ENCODE data around the gene SERPINE1.
A peak's percentile ranks its signal among the peaks of the same experiment; 100 is the strongest.
"Not testable (repeated sequence)": the region's sequence is repeated elsewhere in the genome, so short reads cannot be mapped to it uniquely, and the experiment has no call there.

Gene SERPINE1

DNA sequence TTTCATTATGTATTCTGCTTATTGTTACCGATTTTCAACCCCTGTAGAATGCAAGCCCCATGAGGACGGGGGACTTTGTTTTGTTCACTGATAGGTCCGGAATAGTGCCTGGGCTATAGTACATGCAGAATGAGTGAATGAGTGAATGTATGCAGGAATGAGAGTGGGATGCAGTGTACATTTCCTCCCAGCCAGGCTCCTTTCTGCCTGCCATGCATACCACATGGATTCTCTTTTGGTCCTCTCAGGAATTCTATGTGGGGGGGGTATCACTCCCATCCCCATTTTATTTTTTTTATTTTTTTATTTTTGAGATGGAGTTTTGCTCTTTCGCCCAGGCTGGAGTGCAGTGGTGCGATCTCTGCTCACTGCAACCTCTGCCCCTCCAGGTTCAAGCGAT lies 24.9 kb upstream of the SERPINE1 start:
- DNase-seq: peak; percentile 50

DNA sequence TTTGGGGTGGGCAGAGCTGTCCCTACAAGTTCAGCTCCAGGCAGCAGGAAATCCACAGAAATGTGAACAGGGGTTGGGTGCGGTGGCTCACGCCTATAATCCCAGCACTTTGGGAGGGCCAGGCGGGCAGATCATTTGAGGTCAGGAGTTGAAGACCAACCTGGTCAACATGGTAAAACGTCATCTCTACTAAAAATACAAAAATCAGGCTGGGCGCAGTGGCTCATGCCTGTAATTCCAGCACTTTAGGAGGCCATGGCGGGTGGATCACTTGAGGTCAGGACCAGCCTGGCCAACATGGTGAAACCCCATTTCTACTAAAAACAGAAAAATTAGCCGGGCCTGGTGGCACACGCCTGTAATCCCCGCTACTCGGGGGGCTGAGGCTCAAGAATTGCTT lies 23.2 kb upstream of the SERPINE1 start:
- DNase-seq: not testable (repeated sequence)

DNA sequence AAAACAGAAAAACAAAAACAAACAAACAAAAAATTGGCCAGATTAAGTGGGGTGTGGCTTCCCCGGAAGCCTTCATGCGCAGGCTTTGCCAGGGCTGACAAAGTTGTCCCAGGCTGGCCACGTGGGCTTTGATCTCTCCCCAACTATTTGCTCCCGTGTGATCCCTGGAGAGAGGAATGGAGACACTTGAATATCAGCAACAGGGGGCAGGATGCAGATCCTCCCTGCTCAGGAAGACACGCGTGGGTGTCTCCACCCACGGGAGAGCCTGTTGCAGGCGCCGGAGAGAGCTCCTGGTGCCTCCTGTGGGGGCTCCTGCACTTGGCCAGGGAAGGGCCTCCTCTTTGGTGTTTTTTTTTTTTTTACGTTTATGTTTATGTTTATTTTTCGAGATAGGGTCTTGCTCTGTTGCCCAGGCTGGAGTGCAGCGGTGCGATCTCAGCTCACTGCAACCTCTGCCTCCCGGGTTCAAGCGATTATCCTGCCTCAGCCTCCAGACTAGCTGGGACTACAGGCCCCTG lies 22.7 kb upstream of the SERPINE1 start:
- DNase-seq: no peak

DNA sequence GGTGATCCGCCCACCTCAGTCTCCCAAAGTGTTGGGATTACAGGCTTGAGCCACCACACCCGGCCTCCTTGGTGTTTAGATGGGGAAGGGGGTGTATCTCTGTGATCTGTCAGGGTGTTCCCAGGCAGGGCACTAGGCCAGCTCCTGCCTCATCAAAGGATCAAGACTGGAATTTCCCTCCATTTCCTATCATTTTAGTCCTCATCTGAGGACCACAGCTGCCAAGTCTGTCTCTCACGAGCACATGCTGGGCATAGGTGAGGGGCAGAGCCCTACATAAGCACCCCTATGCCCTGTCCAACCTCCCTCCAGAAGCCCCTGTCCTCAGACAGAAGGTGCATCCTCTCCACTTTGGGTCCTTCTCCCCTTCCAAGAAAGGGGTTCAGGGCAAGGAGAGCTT lies 22.1 kb upstream of the SERPINE1 start:
- peak; percentile 41 for DNase-seq

DNA sequence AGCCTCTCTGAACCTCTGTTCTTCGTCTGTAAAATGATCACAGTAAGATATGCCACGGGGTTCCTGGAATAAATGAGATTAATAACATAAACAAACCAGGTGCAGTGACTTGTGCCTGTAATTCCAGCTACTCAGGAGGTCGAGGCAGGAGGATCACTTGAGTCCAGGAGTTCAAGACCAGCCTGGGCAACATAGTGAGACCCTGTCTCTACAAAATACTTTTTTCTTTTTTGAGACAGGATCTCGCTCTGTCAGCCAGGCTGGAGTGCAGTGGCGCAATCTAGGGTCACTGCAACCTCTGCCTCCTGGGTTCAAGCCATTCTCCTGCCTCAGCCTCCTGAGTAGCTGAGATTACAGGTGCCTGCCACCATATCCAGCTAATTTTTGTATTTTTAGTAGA lies 21.7 kb upstream of the SERPINE1 start:
- not testable (repeated sequence) for DNase-seq

DNA sequence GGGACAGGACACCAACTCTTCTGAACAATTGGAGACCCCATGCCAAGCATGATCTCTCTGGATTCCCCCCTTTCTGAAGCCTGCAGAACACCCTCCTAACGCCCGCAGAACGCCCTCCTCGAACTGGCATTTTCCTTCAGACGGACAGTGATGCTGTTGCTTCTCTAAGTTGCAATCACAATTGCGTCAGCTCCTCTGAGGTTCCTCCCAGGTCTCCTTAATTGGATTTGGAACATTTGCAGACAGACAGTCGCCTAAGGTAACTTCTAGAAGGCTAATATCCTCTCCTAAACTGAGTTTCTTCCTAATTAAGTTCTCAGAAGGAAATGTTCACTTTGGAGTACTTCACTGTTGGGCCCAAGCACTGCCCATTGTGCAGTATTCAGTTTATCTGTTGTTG lies 20.5 kb upstream of the SERPINE1 start:
- DNase-seq: no peak

DNA sequence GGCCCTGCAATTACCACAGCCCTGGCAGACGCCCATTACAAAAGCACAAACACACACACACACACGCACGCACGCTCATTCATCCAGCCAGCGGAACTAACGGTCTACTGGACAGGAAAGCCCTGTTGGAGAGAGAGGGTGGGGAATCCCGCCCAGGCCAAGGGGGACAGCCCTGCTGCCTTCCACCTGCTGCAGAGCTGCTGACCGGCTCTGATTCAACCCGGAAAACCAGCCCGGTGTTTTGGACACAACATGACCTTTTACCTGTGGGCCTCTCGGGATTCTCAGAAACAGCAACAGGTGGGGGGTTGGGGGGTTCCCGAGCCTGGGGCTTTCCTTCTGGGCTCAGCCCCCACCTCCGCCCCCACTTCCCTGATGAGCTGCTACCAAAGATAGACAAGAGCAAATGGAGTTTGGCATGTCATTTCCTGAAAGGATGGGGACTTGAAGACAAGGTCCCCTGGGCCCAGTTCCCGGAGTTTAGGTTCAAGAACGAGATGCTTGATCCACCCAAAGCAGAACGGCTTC lies 18.5 kb upstream of the SERPINE1 start:
- no peak for DNase-seq

DNA sequence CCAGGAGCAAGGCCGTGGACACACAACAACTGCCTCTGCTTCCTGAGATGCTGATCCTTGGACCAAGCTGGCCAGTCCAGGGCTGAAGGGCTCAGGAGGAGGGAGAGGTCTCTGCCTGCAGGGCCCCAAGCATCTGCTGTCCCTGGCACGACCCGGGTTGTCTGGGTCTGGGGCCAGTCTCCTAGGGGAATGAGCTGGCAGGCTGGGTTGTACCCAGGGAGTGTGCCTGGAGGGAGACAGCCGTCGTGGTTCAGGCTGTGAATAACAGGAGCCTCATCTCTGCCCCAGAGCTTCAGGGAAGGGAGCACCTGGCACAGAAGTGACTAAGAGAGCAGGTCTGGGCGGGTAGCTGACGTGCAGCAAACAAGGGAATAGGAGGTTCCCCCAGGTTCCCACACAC lies 17.9 kb upstream of the SERPINE1 start:
- no peak for DNase-seq

DNA sequence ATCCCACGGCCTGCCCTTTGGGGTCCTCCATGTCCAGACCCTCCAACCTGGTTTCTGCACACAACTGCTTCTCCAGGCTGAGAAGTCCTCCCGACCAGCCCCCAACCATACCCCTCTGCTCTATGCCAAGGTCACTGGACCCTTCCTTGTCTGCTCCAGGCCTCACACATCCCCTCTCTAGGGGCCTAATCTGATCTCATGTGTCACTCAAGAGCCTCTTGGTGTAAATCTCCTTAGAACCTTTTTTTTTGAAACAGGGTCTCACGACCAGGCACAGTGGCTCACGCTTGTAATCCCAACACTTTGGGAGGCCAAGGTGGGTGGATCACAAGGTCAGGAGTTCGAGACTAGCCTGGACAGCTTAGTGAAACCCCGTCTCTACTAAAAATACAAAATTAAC lies 17.5 kb upstream of the SERPINE1 start:
- no peak for DNase-seq

DNA sequence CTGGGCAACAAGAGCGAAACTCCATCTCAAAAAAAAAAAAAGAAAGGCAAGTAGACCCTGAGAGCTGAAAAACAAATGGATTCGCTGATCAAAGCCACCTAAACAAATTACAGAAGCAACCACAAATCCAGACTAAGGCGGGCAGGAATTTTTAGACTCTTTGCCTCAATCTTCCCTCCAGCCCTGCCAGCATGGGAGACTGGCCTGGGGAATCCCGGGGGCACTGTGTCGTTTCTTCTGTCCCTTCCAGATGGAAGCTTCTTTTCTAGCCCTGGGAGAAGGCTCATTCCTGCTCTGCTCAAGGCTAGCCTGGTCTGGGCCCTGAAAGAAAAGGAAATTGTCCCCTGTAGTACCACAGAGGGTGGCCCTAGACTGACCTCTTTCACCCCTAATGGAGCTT lies 15.6 kb upstream of the SERPINE1 start:
- DNase-seq: no peak

DNA sequence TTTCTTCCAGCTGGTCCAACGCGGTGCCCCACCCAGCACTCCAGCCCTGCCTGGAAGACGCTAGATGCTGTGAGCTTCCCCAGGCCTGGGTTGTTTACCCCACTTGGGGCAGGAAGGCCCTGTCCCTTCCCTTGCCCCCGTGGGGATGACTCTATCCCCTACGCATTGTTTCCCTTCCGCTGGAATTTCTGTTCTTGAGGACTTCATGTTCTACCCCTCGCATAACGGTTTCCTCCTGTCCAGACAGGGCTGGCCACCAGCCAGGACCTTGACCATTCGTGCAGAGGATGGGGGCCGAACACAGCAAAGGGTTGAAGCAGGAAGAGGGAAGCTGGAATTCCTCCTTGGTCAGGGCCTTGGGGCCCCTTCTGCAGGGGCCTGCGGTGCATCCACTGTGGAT lies 14.7 kb upstream of the SERPINE1 start:
- no peak for DNase-seq

DNA sequence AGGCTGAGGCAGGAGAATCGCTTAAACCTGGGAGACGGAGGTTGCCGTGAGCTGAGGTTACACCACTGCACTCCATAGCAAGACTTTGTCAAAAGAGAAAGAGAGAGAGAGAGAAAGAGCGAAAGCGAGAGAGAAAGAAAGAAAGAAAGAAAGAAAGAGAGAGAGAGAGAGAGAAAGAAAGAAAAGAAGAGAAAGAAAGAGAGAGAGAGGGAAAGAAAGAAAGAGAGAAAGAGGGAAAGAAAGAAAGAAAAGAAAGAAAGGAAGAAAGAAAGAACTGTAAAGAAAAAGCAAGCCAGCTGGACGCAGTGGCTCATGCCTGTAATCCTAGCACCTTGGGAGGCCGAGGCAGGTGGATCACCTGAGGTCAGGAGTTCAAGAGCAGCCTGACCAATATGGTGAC lies 13.8 kb upstream of the SERPINE1 start:
- not testable (repeated sequence) for DNase-seq

DNA sequence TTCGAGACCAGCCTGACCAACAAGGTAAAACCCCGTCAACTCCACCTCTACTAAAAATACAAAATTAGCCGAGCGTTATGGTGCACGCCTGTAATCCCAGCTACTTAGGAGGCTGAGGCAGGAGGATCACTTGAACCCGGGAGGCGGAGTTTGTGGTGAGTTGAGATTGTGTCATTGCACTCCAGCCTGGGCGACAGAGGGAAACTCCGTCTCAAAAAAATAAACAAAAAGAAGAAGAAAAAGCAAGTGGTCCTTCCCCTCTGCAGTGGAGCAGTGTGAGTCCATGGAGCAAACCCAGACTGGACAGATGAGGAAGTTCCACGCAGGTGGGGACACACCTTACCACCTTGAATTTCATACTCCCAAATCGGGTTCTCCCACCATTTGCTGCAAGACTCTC lies 13.1 kb upstream of the SERPINE1 start:
- no peak for DNase-seq

DNA sequence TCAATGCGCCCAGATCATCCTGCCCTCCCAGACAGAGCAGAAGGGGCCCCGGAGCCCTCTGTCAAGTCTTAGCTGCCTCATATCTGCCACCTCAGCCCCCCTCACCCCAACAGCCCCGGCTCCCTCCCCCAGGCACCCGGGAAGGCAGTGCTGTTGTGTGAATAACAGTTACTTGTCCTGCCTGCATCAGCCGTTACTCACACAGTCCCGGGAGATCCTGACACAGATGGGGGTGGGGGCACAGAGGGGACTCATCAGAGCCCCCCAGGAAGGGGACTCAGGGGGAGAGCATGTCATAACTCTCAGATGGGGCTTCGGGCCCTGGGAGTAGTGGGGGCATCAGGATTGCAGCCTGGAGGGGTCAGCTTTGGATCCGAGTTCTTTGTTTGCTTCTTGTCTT lies 12.4 kb upstream of the SERPINE1 start:
- DNase-seq: peak; percentile 84

DNA sequence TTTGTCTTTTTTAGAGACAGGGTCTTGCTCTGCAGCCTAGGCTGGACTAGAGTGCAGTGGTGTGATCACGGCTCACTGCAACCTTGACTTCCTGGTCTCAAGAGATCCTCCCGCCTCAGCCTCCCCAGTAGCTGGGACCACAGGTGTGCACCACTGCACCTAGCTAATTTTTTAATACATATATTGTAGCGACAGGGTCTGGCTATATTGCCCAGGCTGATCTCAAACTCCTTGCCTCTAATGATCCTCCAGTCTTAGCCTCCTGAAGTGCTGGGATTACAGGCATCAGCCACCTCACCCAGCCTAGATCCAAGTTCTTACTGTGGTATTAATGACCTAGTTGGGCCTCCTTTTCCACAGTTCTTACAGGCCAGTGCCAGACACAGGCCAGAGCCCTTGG lies 11.7 kb upstream of the SERPINE1 start:
- DNase-seq: no peak

DNA sequence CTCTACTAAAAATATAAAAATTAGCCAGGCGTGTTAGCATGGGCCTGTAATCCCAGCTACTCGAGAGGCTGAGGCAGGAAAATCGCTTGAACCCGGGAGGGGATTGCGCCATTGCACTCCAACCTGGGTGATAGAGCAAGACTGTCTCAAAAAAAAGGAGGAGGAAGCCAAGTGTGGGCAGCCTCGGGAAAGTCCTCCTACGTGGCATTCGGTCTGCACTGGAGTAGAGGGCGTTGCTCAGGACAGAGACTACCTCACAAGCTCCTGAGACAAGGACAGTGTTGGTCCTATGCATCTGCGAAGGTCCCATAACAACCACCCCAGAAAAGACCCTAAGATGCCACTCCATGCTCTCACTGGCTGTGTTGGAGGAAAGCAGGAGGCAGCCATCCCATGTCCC lies 10.0 kb upstream of the SERPINE1 start:
- no peak for DNase-seq

DNA sequence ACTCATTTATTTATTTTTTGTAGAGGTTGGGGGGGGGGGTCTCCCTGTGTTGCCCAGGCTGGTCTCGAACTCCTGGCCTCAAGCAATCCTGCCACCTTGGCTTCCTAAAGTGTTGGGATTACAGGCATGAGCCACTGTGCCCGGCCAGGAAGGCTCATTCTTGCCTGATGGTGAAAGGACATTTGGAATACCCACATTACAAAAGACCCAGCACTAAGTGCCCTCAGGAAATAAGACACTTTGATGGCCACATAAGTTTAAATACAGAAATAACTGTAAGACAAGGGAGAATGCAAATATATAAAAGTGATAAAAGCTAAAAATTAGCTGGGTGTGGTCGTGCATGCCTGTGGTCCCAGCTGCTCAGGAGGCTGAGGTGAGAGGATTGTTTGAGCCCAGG lies 8.0 kb upstream of the SERPINE1 start:
- DNase-seq: no peak

DNA sequence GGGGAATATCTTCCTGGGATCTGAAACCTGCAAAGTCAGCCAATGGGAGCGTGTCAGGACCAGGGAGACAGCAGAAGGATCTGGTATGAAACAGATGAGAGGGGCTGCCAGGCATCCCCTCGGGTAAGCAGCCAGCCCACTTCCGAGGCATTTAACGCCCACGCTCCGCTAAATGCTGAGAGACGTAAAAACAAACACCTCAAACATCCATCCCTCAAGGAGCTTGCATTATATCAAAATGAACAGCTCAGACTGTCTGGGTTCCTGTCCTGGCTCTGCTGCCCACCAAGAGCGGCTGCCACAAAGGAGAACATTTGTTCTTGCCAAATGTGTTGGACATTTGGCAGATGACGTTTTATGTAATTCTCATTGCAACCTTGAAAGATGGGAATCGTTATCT lies 7.0 kb upstream of the SERPINE1 start:
- peak; percentile 67 for DNase-seq

DNA sequence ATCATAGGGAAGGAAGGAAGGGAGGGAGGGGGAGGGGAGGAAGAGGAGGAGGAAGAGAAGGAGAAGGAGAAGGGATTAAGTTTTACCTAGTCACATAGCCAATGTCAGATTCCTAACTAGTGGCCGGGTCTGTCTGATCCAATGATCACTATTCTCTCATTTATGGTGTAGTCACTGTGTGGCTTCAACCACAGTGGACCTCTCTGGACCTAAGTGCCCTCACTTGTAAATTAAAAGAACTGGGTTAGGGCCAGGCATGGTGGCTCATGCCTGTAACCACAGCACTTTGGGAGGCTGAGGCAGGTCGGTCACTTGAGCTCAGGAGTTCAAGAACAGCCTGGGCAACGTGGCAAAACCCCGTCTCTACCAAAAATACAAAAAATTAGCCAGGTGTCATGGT lies 6.6 kb upstream of the SERPINE1 start:
- no peak for DNase-seq

DNA sequence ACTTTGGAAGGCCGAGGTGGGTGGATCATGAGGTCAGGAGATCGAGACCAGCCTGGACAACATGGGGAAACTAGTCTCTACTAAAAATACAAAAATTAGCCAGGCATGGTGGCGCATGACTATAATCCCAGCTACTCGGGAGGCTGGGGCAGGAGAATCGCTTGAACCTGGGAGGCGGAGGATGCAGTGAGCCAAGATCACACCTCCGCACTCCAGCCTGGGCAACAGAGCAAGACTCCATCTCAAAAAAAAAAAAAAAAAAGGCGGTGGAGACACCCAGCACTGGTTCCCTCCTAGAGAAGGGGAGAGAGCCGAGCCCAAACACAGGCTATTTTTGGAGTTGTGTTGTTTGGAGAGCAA lies 5.3 kb upstream of the SERPINE1 start:
- not testable (repeated sequence) for DNase-seq

DNA sequence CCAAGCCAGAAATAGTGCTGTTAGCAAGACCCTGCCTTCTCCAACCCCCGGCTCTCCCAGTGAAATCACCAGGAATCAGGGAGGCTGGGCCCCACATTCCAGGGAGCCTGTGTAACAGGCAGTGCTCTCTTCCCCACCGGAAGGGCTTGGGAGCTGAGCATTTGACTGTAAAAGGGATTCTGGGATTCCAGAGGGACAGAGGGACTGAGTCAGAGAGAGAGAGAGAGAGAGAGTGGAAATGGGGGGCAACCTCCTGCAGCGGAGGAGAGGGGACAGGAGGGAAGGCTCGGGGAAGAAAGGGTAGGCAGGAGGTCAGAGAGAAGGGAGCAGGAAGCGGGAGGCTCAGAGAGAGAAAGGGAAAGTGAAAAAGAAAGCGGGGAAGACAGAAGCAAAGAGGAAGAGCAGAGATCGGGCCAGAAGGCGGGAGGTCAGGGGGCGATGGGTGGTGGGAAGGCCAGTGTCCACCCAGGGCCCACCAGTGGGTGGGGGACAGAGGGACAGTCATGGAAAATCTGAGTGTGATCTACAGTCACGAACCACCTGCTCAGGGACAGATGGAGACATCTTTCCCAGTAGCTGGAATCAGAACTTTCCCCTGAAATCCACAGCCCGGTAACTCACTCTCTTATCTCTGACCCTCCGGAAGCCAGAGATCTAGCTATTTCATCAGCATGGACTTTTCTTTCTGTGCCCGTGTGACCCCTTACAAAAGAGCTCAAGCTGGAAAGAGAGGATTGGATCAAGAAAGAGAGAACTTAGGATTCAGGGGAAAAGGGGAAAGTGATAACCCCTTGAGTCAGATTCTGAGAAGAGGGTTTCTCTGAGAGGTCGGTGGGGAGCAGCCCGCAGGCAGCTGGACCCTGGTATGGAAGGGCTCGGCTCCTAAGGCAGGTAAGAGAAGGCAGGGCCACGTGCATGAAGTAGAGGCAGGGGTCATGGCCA lies 4.6 kb upstream of the SERPINE1 start:
- peak; percentile 100 for DNase-seq

DNA sequence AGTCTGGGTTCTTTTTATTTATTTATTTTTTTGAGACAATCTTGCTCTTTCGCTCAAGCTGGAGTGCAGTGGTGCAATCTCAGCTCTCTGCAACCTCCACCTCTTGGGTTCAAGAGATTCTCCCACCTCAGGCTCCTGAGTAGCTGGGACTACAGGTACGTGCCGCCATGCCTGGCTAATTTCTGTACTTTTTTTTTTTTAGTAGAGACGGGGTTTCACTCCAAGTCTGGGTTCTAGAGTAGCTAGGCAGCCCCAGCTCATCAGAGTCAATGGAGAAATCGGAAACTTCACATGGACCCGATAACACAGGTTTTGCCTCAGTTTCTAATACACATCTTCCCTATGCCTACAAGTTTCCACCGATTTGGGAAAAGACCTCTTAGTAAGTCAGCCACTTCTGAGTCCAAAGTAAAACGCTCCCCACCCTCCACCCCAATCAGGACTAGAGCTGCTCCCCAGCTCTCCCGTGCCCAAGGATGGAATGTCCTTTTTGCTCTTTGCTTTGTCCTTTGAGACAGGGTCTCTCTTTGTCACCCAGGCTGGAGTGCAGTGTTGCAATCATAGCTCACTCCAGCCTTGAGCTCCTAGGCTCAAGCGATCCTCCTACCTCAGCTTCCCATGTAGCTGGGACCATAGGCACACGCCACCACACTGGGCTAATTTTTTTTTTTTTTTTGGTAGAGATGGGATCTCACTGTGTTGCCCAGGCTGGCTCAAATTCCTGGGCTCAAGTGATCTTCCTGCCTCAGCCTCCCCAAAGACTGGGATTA lies 3.8 kb upstream of the SERPINE1 start:
- DNase-seq: no peak

DNA sequence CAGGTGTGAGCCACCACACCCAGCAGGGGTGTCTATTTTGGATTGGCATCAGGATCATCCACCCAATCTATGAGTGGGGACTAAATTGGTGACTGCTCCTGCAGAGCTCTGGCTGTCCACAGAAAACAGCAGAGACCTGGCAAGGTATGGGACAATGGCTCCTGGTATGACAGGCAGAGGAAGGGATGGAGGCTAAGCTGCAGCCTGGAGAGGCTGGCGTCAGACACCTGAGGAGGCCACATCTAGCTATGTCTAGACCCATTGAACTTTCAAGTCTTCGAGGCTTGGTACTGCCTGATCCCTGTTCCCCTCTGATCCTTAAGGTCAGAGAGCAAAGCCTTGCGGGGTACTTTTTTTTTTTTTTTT lies 3.2 kb upstream of the SERPINE1 start:
- no peak for DNase-seq

Data from fibroblast of skin of right biceps (primary cell).